HEK293 (cell line): Measurements from ENCODE around the gene AMER2.

ENCODE experiments used
- SALL2 ChIP-seq: fragments of 450-650 bp; formaldehyde crosslinking; IDR thresholded peaks from 2 replicates; pipeline ENCODE4 v1.5.0; 2017; ENCODE audit warnings: missing biosample characterization, mild to moderate bottlenecking, missing genetic modification characterization, borderline replicate concordance
- TCF7L2 ChIP-seq: IDR thresholded peaks from 2 replicates; pipeline ENCODE4 v1.6.1; 2011; ENCODE audit warnings: low read depth, mild to moderate bottlenecking, inconsistent platforms, low read length, moderate library complexity, borderline replicate concordance
- TF ChIP-seq, protein P1 (sequence below): fragments of 450-650 bp; formaldehyde crosslinking; IDR thresholded peaks from 2 replicates; pipeline ENCODE4 v1.5.1; 2016; ENCODE audit warnings: missing biosample characterization, missing genetic modification characterization
- TF ChIP-seq, protein P2 (sequence below): fragments of 450-650 bp; formaldehyde crosslinking; IDR thresholded peaks from 2 replicates; pipeline ENCODE4 v1.5.1; 2016; ENCODE audit warnings: missing biosample characterization, missing genetic modification characterization
- TF ChIP-seq, protein P3 (sequence below): fragments of 450-650 bp; formaldehyde crosslinking; IDR thresholded peaks from 2 replicates; pipeline ENCODE4 v1.5.1; 2016; ENCODE audit warnings: missing biosample characterization, missing genetic modification characterization, borderline replicate concordance

DNA sequence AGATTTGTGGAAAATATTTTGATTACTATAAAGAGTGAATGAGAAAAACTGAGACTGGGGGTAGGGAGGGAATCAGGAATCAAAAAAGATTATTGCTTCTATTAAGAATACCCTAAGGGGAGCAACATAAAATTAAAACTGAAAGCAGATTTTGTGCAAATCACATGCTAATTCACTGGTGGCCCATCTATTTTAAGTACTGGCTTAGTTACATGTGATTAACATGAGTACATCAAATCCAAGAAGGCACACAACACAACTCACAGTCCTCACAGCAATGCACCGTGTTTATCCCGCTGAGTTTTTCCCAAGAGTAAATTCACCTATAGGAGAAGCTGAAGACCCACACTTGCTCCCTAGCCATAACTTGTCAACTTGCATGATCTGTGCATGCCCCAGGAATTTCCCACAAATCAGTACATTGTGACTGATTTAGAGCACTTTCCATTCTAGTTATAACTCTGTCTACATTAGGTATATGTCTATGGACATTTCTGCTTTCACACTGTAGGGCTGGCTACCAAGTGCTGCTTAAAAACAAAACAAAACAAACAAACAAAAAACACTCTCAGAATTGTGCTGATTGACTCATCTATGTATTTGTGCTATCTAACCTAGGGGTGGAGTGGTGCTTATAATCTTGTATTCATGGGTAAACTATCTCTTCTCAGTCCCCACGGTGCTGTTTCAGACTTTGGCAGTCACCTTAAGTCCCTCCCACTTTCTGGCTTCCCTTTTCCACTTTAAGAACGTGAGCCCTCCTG lies 24.3 kb downstream of the AMER2 start:
- TF ChIP-seq, protein P1, sequence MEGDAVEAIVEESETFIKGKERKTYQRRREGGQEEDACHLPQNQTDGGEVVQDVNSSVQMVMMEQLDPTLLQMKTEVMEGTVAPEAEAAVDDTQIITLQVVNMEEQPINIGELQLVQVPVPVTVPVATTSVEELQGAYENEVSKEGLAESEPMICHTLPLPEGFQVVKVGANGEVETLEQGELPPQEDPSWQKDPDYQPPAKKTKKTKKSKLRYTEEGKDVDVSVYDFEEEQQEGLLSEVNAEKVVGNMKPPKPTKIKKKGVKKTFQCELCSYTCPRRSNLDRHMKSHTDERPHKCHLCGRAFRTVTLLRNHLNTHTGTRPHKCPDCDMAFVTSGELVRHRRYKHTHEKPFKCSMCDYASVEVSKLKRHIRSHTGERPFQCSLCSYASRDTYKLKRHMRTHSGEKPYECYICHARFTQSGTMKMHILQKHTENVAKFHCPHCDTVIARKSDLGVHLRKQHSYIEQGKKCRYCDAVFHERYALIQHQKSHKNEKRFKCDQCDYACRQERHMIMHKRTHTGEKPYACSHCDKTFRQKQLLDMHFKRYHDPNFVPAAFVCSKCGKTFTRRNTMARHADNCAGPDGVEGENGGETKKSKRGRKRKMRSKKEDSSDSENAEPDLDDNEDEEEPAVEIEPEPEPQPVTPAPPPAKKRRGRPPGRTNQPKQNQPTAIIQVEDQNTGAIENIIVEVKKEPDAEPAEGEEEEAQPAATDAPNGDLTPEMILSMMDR (tag by site-specific recombination), result no peak
- no peak for TF ChIP-seq SALL2 (tag by site-specific recombination)
- TF ChIP-seq, protein P2, sequence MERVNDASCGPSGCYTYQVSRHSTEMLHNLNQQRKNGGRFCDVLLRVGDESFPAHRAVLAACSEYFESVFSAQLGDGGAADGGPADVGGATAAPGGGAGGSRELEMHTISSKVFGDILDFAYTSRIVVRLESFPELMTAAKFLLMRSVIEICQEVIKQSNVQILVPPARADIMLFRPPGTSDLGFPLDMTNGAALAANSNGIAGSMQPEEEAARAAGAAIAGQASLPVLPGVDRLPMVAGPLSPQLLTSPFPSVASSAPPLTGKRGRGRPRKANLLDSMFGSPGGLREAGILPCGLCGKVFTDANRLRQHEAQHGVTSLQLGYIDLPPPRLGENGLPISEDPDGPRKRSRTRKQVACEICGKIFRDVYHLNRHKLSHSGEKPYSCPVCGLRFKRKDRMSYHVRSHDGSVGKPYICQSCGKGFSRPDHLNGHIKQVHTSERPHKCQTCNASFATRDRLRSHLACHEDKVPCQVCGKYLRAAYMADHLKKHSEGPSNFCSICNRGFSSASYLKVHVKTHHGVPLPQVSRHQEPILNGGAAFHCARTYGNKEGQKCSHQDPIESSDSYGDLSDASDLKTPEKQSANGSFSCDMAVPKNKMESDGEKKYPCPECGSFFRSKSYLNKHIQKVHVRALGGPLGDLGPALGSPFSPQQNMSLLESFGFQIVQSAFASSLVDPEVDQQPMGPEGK (tag by site-specific recombination), result no peak
- TF ChIP-seq TCF7L2, result no peak
- TF ChIP-seq, protein P3, sequence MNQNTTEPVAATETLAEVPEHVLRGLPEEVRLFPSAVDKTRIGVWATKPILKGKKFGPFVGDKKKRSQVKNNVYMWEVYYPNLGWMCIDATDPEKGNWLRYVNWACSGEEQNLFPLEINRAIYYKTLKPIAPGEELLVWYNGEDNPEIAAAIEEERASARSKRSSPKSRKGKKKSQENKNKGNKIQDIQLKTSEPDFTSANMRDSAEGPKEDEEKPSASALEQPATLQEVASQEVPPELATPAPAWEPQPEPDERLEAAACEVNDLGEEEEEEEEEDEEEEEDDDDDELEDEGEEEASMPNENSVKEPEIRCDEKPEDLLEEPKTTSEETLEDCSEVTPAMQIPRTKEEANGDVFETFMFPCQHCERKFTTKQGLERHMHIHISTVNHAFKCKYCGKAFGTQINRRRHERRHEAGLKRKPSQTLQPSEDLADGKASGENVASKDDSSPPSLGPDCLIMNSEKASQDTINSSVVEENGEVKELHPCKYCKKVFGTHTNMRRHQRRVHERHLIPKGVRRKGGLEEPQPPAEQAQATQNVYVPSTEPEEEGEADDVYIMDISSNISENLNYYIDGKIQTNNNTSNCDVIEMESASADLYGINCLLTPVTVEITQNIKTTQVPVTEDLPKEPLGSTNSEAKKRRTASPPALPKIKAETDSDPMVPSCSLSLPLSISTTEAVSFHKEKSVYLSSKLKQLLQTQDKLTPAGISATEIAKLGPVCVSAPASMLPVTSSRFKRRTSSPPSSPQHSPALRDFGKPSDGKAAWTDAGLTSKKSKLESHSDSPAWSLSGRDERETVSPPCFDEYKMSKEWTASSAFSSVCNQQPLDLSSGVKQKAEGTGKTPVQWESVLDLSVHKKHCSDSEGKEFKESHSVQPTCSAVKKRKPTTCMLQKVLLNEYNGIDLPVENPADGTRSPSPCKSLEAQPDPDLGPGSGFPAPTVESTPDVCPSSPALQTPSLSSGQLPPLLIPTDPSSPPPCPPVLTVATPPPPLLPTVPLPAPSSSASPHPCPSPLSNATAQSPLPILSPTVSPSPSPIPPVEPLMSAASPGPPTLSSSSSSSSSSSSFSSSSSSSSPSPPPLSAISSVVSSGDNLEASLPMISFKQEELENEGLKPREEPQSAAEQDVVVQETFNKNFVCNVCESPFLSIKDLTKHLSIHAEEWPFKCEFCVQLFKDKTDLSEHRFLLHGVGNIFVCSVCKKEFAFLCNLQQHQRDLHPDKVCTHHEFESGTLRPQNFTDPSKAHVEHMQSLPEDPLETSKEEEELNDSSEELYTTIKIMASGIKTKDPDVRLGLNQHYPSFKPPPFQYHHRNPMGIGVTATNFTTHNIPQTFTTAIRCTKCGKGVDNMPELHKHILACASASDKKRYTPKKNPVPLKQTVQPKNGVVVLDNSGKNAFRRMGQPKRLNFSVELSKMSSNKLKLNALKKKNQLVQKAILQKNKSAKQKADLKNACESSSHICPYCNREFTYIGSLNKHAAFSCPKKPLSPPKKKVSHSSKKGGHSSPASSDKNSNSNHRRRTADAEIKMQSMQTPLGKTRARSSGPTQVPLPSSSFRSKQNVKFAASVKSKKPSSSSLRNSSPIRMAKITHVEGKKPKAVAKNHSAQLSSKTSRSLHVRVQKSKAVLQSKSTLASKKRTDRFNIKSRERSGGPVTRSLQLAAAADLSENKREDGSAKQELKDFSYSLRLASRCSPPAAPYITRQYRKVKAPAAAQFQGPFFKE (tag by site-specific recombination), result no peak
